ENCODE data around the gene SLC30A7.
"Not testable (repeated sequence)": the region's sequence is repeated elsewhere in the genome, so short reads cannot be mapped to it uniquely, and the experiment has no call there.

SLC30A7 gene

GRCh38 chr1:100941580-100942216, 45.8 kb downstream of the SLC30A7 start:
- no peak for DNase-seq

GRCh38 chr1:100942304-100943046, 46.6 kb downstream of the SLC30A7 start:
- DNase-seq: no peak

DNA sequence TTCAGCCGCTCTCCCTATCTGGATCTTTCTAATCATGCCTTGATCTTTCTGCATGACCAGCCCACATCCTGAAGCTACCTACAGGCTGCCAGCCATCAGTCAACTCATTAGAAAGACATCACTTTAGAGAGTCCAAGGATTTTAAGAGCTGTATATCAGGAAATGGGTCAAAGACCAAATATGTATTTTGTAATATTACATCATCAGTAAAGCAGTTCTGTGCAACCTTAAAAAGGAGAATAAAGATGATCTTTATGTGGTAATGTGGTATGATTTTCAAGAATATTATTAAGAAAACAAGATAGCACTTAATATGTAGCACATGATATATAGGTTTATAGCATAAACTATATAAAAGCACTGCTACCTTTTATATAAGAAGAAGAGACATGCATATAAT, 47.6 kb downstream of the SLC30A7 start:
- DNase-seq: no peak

DNA sequence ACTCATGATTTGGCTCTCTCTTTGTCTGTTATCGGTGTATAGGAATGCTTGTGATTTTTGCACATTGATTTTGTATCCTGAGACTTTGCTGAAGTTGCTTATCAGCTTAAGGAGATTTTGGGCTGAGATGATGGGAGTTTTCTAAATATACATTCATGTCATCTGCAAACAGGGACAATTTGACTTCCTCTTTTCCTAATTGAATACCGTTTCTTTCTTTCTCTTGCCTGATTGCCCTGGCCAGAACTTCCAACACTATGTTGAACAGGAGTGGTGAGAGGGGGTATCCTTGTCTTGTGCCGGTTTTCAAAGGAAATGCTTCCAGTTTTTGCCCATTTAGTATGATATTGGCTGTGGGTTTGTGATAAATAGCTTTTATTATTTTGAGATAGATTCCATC, 50.2 kb downstream of the SLC30A7 start:
- not testable (repeated sequence) for DNase-seq

GRCh38 chr1:100947816-100948215, 51.9 kb downstream of the SLC30A7 start:
- not testable (repeated sequence) for DNase-seq

GRCh38 chr1:100948721-100949405, 53.0 kb downstream of the SLC30A7 start:
- DNase-seq: not testable (repeated sequence)

- not testable (repeated sequence) for DNase-seq
Observed at GRCh38 chr1:100949515-100950158, 53.7 kb downstream of the SLC30A7 start.

GRCh38 chr1:100950337-100950736, 54.4 kb downstream of the SLC30A7 start:
- no peak for DNase-seq

DNA sequence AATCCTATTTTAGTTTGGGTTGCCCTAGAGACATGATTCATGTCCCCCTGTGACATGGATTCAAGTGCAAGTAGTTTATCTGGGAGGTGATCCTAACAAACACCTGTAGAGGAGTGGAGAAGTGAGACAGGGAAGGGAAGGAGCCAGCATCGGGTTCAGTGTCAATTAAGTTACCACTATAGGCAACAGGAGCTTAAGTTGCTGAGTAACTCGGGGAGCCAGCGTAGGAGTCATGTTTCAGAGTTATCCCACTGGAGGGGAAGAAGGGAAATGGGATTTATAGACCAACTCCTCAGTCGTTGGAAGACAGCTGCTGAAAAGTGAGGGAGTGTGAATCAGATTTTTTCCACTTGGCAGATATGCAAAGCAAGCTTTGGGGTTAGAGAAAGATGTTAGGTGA, 54.9 kb downstream of the SLC30A7 start:
- DNase-seq: no peak

DNA sequence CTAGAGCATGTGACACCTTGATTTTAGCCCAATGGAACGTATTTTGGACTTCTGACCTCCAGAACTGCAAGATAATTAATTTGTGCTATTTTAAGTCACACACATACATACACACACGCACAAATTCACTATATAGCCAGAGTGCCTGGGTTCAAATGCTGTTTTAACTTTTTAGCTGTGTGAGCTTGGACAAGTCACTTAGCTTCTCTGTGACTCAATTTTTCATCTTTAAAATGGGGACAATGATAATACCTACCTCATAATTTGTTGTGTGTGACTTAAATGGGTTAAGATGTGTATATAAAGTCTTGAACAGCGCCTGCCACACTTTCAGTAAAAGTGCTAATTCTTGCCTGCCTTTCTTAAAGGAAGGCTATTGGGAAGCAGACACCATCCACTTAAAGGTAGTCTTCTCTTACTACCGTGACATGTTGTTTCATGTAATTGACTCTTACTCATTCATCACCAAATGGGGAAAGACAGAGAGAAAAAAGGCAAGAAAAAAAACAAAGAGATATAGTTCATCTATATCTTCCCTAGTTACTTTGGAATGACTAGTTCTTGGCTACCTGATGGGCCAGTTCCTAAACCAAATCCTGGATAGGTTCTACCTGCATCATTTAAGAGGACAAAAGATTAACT, 56.3 kb downstream of the SLC30A7 start:
- DNase-seq: no peak

DNA sequence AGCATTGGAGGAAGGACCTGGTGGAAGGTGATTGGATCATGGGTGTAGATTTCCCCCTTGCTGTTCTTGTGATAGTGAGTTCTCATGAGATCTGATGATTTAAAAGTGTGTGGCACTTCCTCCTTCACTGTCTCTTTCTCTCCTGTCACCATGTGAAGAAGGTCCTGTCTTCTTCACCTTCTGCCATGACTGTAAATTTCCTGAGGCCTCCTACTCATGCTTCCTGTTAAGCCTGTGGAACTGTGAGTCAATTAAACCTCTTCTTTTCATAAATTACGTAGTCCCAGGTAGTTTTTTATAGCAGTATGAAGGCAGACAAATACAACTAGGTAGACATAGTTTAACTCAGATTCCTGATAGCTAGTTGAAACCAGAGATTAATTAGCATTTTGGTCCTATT, 57.1 kb downstream of the SLC30A7 start:
- DNase-seq: not testable (repeated sequence)

DNA sequence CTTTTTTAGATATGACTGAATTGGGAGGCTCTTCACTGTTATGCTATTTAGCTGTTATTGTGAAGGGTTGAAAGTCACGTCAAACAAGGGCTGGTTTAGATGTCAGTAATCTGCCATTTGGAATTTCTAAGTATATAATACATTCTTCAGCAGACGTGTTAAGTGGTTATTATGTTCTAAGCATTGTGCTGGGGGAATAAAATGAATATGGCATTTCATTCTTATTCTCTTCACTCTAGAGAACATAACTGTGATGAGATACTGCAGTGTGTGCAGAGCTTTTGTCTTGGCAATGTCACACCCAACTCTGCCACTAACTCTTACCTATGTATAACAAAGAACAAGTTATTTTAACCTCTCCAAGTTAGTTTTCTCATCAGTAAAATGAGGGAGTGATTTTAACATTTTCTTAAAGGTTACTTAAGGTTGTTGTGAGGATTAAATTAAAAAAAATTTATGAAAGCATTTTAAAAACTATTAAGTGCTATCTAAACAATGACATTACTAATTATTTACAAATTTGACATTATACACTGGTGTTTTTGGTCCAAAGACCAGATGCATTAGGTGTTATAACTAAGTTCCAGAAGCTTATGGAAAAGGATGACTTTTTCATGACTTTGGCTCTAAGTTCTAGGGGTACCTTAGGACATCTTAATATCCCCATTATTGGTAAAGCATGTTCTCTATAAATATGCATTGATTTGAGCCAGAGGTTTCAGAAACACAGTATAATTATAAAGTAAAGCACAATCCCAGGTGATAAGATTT, 58.3 kb downstream of the SLC30A7 start:
- DNase-seq: no peak

- DNase-seq: no peak
Observed at GRCh38 chr1:100955322-100955721, 59.4 kb downstream of the SLC30A7 start.

- no peak for DNase-seq
Observed at GRCh38 chr1:100959502-100960060, 63.7 kb downstream of the SLC30A7 start.

GRCh38 chr1:100960098-100960497, 64.2 kb downstream of the SLC30A7 start:
- no peak for DNase-seq

DNA sequence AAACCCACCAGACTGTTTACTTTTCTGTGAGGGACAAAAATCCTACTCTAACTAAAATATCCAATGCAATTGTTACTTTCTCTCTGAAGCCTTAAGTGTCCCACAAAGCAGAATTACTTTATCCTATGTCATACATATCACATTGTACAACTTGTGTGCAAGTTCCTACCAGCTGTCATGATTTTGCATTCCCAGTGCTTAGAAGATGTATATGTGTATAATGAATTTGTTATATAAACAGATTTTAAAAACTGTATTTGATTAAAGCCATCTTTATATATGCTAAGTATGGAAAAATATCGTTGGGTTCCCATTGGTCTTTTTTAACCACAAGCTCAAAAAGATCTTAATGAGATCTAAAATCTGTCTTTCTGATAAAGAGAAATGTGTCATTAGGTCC, 72.7 kb downstream of the SLC30A7 start:
- no peak for DNase-seq

- no peak for DNase-seq
Observed at GRCh38 chr1:100969327-100969726, 73.4 kb downstream of the SLC30A7 start.

DNA sequence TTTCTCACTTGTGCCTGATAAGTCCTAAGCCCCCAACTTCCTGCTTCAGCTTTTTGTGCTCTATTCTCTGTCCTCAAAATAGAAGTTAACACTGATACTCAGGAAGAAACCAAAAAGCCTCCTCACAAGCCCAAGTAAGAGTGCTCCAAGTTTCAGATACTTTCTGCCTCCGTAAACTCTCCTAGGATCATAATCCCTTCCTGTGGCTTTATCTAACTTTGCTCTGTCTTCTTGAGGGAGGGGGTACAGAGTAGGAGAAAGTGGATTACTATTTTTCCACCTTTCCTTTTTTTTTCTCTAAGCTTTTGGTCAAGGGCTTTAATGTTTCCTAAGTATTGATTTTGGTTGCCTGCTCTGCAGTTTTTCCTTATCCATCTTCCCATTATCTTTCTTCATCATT, 75.1 kb downstream of the SLC30A7 start:
- DNase-seq: no peak

GRCh38 chr1:100972185-100972584, 76.3 kb downstream of the SLC30A7 start:
- DNase-seq: no peak

GRCh38 chr1:100976936-100977335, 81.0 kb downstream of the SLC30A7 start:
- DNase-seq: no peak

DNA sequence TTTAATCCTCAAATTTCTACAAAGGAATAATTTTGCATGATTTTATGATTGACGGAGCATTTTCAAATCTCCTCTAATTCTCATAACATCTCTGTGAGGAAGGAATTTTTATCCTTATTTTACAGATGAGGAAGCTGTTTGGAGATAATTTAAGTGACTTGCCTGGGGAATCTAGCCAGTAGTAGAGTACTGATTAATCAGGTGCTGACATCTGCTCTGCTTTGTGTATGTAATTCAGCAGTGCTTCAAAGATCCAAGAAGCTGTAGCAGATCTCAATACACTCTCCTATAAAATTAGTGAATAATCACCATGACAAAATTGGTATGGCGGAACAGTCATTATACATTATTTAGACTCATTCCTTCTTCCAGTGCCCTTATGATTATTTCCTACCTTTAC, 83.7 kb downstream of the SLC30A7 start:
- DNase-seq: no peak

DNA sequence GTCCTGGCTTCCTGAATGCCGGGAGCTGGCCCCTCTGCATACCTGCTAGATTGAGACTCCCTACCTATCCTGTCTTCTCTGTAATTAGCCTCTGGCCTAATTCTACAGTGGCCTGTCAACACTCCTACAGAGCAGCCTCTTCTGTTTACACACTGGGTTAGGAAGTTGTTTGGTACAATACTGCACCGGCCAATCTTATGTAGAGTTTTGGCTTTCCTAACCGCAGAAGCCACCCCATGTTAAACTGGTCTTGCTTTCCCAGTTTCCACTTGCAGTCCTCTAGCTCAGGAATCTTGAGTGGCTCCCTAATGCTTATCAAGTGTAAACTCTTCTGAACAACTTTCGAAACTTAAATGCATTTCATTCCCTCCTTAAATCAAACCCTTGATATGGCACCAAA, 86.9 kb downstream of the SLC30A7 start:
- no peak for DNase-seq

Data from NCI-H2081 treated with DMSO at 0.1 percent for 48 hours (cell line).